ENCODE results near the gene PI4K2A. TPM values are rescaled to one million over a fixed set of nuclear protein-coding genes. Genes with fewer than 3 reads are reported as not detected.

PI4K2A gene
- total RNA-seq, 1 donor from 2014 or later: 17.4 TPM

DNA sequence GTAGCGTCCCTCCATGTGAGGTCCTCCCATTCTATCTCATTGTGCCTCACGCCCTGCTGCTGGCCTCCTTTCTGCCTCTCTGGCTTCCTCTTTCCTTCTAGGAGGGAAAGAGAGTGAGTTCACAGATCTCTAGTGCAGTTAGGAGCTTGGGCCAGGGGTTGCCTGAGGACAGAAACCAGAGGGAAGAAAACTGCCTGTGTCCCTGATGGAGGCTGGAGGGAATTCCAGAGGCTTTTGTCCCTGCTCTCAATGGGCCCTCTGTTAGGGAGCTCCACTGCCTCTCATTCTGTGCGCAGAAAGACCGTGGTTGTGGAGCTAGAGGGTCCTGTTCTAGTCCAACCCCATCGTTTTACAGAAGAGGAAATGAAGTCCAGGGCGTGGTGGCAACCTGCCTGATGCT is 77.7 kb downstream of the PI4K2A start:
- Mint-ChIP-seq H3K27me3 (ENCODE audit: low read depth) (peaks cover 4% of the 10 kb centered on the region), H3K4me1 (ENCODE audit: low read depth) (peaks cover 7% of the 10 kb centered on the region), H3K4me3 (ENCODE audit: low read depth) (no peak overlapping the region), H3K36me3 (ENCODE audit: low read depth) (no peaks in the 10 kb centered on the region), H3K27ac (no peak overlapping the region), H3K9me3 (no peaks in the 10 kb centered on the region)
- intact Hi-C loops (cut with micrococcal nuclease): no loop called here
- no peak for DNase-seq (ENCODE audit: low spot score)

DNA sequence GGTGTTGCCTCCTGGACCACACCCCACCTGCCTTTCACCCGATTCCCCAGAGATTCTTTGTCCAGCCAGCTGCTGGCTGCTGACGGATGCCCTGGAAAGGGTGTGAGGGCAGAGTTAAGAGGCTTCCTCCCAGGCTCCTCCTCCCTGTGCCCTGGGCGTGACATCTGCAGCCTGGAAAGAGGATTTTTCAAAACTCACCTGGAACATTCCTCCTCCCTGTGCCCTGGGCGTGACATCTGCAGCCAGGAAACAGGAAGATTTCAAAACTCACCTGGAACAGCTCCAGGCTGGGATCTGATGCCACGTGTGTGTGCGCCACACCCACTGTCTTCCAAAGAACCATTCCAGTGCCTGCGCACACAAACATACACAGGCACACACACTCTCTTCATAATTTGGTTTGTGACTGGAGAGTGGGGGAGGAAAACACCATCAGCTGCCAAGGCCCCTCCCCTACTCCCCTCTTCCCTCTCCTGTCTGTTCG is 78.2 kb downstream of the PI4K2A start:
- H3K4me1 Mint-ChIP-seq (ENCODE audit: low read depth): peaks cover 7% of the 10 kb centered on the region
- H3K27ac Mint-ChIP-seq: no peak overlapping the region
- DNase-seq (ENCODE audit: low spot score): no peak
- H3K4me3 Mint-ChIP-seq (ENCODE audit: low read depth): no peak overlapping the region
- no peaks in the 10 kb centered on the region for H3K9me3 Mint-ChIP-seq
- intact Hi-C loops (cut with micrococcal nuclease): no loop called here
- peaks cover 4% of the 10 kb centered on the region for H3K27me3 Mint-ChIP-seq (ENCODE audit: low read depth)
- no peaks in the 10 kb centered on the region for H3K36me3 Mint-ChIP-seq (ENCODE audit: low read depth)

DNA sequence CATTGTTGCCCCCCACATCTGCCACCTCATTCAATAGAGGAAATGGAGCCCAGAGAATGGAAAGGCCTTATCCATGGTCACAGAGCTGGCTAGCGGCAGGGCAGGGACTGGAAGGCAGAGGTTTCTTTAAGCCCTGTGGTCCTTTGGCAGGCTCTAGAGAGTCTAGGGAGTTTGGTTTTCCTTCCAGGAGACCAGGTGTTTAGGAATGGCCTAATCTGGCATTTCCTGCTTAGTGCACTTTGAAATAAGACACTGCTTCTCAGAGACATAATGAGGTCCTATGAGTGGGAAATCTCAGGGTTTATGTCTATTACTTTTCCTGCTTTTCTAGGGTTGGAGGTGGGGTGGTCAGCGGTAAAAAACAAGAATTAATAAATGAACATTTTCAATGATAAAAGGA is 79.1 kb downstream of the PI4K2A start:
- Mint-ChIP-seq H3K36me3 (ENCODE audit: low read depth) (no peaks in the 10 kb centered on the region), H3K4me3 (ENCODE audit: low read depth) (no peak overlapping the region), H3K27me3 (ENCODE audit: low read depth) (peaks cover 2% of the 10 kb centered on the region), H3K27ac (no peak overlapping the region), H3K9me3 (no peaks in the 10 kb centered on the region), H3K4me1 (ENCODE audit: low read depth) (peaks cover 5% of the 10 kb centered on the region)
- no peak for DNase-seq (ENCODE audit: low spot score)
- intact Hi-C loops (cut with micrococcal nuclease): no loop called here

DNA sequence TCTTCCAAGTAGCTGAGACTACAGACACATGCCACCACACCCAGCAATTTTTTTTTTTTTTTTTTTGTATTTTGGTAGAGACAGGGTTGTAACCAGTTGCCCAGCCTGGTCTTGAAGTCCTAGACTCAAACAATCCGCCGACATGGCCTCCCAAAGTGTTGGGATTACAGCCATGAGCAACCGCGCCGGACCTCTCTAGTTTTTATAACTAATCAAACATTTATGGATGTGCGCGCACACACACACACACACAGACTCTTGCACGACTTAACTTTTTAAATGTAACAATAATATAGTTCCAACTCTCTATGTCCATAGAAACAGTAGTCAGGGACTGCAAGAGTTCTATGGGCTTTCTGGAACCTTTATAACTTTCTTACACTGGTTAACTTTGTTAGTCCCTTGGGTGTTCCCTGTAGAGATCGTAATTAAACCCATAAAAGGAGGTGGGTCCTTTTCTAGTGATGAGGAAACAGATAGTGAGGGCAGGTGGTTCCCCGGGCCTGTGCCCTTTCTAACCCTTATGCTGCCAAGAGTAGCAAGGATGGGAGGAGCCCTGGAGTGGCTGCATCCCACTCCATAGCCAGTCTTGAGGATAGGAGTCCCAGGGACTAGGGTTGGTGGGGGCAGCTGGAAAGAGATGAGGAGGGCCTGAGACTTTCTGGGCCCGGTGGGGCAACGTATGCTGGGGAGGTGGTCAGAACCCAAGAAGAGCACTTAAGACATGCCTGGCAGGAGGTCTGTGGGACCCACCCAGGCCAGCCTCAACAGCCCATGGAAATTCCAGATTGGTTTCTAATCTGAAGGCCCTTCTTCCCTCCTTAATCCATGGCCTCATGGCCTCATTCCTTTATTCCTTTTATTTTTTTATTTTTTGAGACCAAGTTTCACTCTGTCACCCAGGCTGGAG is 81.7 kb downstream of the PI4K2A start:
- Mint-ChIP-seq H3K9me3 (no peaks in the 10 kb centered on the region), H3K36me3 (ENCODE audit: low read depth) (no peaks in the 10 kb centered on the region), H3K4me1 (ENCODE audit: low read depth) (peaks cover 7% of the 10 kb centered on the region), H3K4me3 (ENCODE audit: low read depth) (no peak overlapping the region), H3K27ac (no peak overlapping the region), H3K27me3 (ENCODE audit: low read depth) (peaks cover 2% of the 10 kb centered on the region)
- DNase-seq (ENCODE audit: low spot score): no peak
- intact Hi-C loops (cut with micrococcal nuclease): no loop called here

DNA sequence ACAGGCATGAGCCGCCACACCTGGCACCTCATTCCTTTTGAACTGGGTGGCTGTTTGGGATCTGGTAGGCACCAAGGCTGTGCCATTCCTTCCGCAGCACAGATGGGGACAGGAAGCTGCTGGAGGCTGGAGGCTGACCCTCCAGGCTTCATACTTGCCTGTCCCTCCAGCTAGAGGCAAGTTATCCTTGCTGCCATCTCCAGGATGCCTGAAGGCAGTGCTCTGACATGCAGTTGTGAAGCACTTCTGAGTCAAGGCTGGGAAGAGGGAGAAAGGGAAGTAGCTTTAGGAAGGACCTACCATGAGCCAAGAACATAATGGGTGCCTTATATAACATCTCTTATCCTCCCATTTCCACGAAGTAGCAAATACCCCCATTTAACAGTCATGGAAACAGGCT is 82.5 kb downstream of the PI4K2A start:
- intact Hi-C loops (cut with micrococcal nuclease): no loop called here
- Mint-ChIP-seq H3K36me3 (ENCODE audit: low read depth) (no peaks in the 10 kb centered on the region), H3K27ac (no peak overlapping the region), H3K4me3 (ENCODE audit: low read depth) (no peak overlapping the region), H3K9me3 (no peaks in the 10 kb centered on the region), H3K4me1 (ENCODE audit: low read depth) (peaks cover 7% of the 10 kb centered on the region), H3K27me3 (ENCODE audit: low read depth) (peaks cover 2% of the 10 kb centered on the region)
- DNase-seq (ENCODE audit: low spot score): no peak

DNA sequence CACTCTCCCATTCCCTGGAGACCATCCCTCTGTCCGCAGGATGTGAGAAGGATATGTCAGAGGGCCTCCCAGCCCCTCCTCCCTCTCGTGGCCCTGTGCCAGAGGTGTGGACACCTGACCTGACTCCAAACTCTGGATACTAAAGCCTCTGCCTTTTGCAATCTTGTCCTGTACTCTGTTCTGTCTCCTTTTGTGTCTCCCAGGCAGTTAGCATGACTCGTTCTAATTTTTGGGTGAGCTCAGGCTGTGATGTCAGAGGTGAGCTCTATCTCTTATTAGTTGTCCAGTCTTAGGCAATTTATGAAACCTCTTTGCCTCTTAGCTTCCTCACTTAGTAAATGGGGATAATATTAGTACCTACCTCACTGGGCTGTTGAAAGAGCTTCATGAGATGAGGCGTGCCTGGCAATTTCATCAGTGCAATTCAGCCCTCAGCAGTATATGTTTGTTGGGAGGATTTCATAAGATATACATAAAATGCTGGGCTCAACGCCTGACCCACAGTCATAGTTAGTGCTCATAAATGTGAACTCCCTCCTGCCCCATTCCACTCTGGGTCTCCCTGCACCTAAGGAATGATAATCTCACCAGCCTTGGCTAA is 84.0 kb downstream of the PI4K2A start:
- no peaks in the 10 kb centered on the region for H3K9me3 Mint-ChIP-seq
- DNase-seq (ENCODE audit: low spot score): no peak
- H3K36me3 Mint-ChIP-seq (ENCODE audit: low read depth): no peaks in the 10 kb centered on the region
- no peaks in the 10 kb centered on the region for H3K27me3 Mint-ChIP-seq (ENCODE audit: low read depth)
- H3K27ac Mint-ChIP-seq: no peak overlapping the region
- H3K4me3 Mint-ChIP-seq (ENCODE audit: low read depth): no peak overlapping the region
- peaks cover 7% of the 10 kb centered on the region for H3K4me1 Mint-ChIP-seq (ENCODE audit: low read depth)
- intact Hi-C loops (cut with micrococcal nuclease): no loop called here

Other genes starting within 250 kb of the PI4K2A start
- gene RRP12, start 239.3 kb upstream of the PI4K2A start, total RNA-seq: 69.8 and 70.1 TPM in 2 replicates
- 877 and 885 TPM in 2 replicates for gene PGAM1, start 214.5 kb upstream of the PI4K2A start, total RNA-seq
- 49.9 and 53.4 TPM in 2 replicates for gene EXOSC1, start 194.7 kb upstream of the PI4K2A start, total RNA-seq
- gene ZDHHC16, start 194.5 kb upstream of the PI4K2A start, total RNA-seq: 41.4 and 52.9 TPM in 2 replicates
- 106 and 108 TPM in 2 replicates for gene MMS19, start 142.2 kb upstream of the PI4K2A start, total RNA-seq
- 1.6 and 1.8 TPM in 2 replicates for gene UBTD1, start 141.7 kb upstream of the PI4K2A start, total RNA-seq
- 0.18 and 0.57 TPM in 2 replicates for gene ANKRD2, start 67.9 kb upstream of the PI4K2A start, total RNA-seq
- gene HOGA1, start 56.3 kb upstream of the PI4K2A start, total RNA-seq: not detected in 2 replicates
- not detected in 2 replicates for gene C10orf62, start 51.0 kb upstream of the PI4K2A start, total RNA-seq
- 1.8 and 2.9 TPM in 2 replicates for gene MORN4, start 7.2 kb upstream of the PI4K2A start, total RNA-seq
- 2.3 and 2.4 TPM in 2 replicates for gene AVPI1, start 46.6 kb downstream of the PI4K2A start, total RNA-seq
- 5.6 and 6.5 TPM in 2 replicates for gene MARVELD1, start 73.1 kb downstream of the PI4K2A start, total RNA-seq
- gene ZFYVE27, start 96.5 kb downstream of the PI4K2A start, total RNA-seq: 35.0 and 40.2 TPM in 2 replicates
- not detected in 2 replicates for gene SFRP5, start 131.3 kb downstream of the PI4K2A start, total RNA-seq
- gene GOLGA7B, start 209.2 kb downstream of the PI4K2A start, total RNA-seq: 0.34 and 0.62 TPM in 2 replicates

Measured in activated T-helper 2 cell treated with anti-CD3 and anti-CD28 coated beads, Interferon-gamma antibody, Interleukin-2, Interleukin-4, amounts not matched to agents 10 μg/mL and 5 μg/mL and 100 μg/mL, durations not matched to agents 14 hours and 24 hours and 36 hours (primary cell).